Astrocyte (in vitro differentiated cells and primary cell): Measurements from ENCODE around the gene TDP1. TPM values are rescaled to one million over a fixed set of nuclear protein-coding genes. Genes with fewer than 3 reads are reported as not detected.
A peak's percentile ranks its signal among the peaks of the same experiment; 100 is the strongest.

Experiments used
- DNase-seq: peaks from one replicate; pipeline ENCODE4 v3.0.0-alpha.2; 2010; ENCODE audit warnings: low read depth
- FAIRE-seq: peaks from 2 replicates; lab custom pipeline; 2011; peaks lifted over from hg19 to GRCh38; lab: Jason Lieb, UNC
- H2AFZ ChIP-seq: 2 replicates; pipeline ENCODE4 v1.6.0; 2012; ENCODE audit warnings: low read depth, low read length, inconsistent platforms
- H3K27ac ChIP-seq: 2 replicates; pipeline ENCODE4 v1.5.1; 2011; ENCODE audit warnings: low read depth, low read length, inconsistent platforms
- H3K27me3 ChIP-seq: 2 replicates; pipeline ENCODE4 v1.6.0; 2011; ENCODE audit warnings: low read length, inconsistent platforms; ENCODE audit not compliant: insufficient read depth
- H3K36me3 ChIP-seq: 2 replicates; pipeline ENCODE4 v1.5.1; 2011; ENCODE audit warnings: low read length, inconsistent platforms; ENCODE audit not compliant: insufficient read depth
- H3K4me1 ChIP-seq: 2 replicates; pipeline ENCODE4 v1.5.1; 2011; ENCODE audit warnings: low read length, inconsistent platforms; ENCODE audit not compliant: insufficient read depth
- H3K4me2 ChIP-seq: 2 replicates; pipeline ENCODE4 v1.6.0; 2012; ENCODE audit warnings: low read length, inconsistent platforms
- H3K4me3 ChIP-seq: 2 replicates; pipeline ENCODE4 v1.5.1; 2011; ENCODE audit warnings: low read depth, mild to moderate bottlenecking, low read length, inconsistent platforms; ENCODE audit not compliant: insufficient read depth
- H3K79me2 ChIP-seq: 2 replicates; pipeline ENCODE4 v1.6.0; 2012; ENCODE audit warnings: mild to moderate bottlenecking, low read length, inconsistent platforms; ENCODE audit not compliant: insufficient read depth
- H3K9ac ChIP-seq: 2 replicates; pipeline ENCODE4 v1.6.0; 2012; ENCODE audit warnings: mild to moderate bottlenecking, low read length, inconsistent platforms
- H3K9me3 ChIP-seq: 2 replicates; pipeline ENCODE4 v1.5.1; 2012; ENCODE audit warnings: low read depth, mild to moderate bottlenecking, low read length, inconsistent platforms; ENCODE audit not compliant: insufficient read depth
- H4K20me1 ChIP-seq: 2 replicates; pipeline ENCODE4 v1.6.0; 2012; ENCODE audit warnings: low read length, inconsistent platforms; ENCODE audit not compliant: insufficient read depth
- H3K27ac Mint-ChIP-seq: one replicate; pipeline ENCODE4 v1.8.0; 2021; ENCODE audit warnings: mild to moderate bottlenecking, mixed read lengths; ENCODE audit not compliant: unreplicated experiment
- H3K27me3 Mint-ChIP-seq: one replicate; pipeline ENCODE4 v1.8.0; 2021; ENCODE audit warnings: low read depth, mixed read lengths; ENCODE audit not compliant: unreplicated experiment
- H3K36me3 Mint-ChIP-seq: one replicate; pipeline ENCODE4 v1.8.0; 2021; ENCODE audit warnings: low read depth, mixed read lengths; ENCODE audit not compliant: unreplicated experiment
- H3K4me1 Mint-ChIP-seq: one replicate; pipeline ENCODE4 v1.8.0; 2021; ENCODE audit warnings: low read depth, mixed read lengths; ENCODE audit not compliant: unreplicated experiment
- H3K4me3 Mint-ChIP-seq: one replicate; pipeline ENCODE4 v1.8.0; 2021; ENCODE audit warnings: mild to moderate bottlenecking, moderate library complexity, mixed read lengths; ENCODE audit not compliant: unreplicated experiment
- H3K9me3 Mint-ChIP-seq: one replicate; pipeline ENCODE4 v1.8.0; 2021; ENCODE audit warnings: mild to moderate bottlenecking, mixed read lengths; ENCODE audit not compliant: unreplicated experiment
- EZH2 ChIP-seq: IDR thresholded peaks from 2 replicates; pipeline ENCODE4 v1.6.1; 2012; ENCODE audit warnings: mild to moderate bottlenecking, low read length, inconsistent platforms; ENCODE audit not compliant: insufficient read depth
- total RNA-seq: library from RNA; stranded (reverse); gene quantifications from 2 replicates; pipeline ENCODE4 v1.2.1, GENCODE V29; 2021
- TF ChIP-seq, protein P1 (sequence below): IDR thresholded peaks from 2 replicates; pipeline ENCODE4 v1.5.1; 2011; ENCODE audit warnings: low read depth, mild to moderate bottlenecking, inconsistent platforms, low read length, moderate library complexity; ENCODE audit not compliant: insufficient read depth

The TDP1 gene
- total RNA-seq, 1 donor from 2014 or later, result 17.0 TPM

DNA sequence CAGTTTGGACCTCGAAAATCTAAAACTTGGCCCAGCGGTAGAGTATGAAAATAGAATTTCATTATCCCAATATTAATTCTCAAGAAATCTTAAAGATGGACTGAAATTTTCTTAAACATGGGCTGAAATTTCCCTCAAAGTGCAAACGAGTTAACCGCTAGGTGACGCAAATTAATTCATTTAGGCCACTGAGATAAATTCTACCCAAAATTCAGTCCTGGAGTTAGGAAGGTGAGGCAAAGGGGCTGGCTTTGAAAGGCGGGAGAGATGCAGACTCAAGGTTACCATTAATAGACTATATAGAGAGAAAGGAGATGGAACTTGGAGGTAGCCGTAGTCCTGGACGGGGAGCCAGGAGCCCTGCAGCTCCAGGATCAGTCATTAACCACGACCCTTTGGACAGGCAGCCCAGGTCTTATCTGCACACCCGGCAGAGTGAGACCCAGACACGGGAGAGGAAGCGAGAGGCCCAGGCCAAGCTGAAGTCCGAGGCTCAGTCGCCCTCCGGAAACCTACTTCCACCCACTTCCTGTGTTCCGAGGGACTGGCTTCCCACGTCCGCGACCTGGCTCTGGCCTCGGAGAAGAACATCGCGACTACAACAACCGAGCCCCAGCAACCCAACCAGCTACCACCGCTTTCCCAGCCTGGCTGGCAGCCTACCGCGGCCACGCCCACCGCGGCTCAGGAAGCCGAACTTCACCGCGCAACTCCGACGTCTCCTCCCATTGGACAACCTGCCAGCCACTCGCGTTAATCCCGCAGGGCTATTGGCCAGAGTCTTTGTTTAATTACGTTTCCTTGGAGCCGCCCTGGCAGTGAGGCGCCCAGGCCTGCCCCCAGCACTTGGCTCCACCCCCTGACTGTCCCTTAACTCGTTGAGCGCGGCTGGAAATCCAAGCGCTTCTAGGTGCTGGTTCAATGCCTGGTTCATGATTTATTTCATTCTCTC, 1.4 kb upstream of the TDP1 start, which contains the start of gene EFCAB11:
Gene EFCAB11, minus strand, starts transcription at position 661 of the 952 bp plus-strand sequence. Its CDS starts 70 bp downstream, at position 591.
- DNase-seq, result peak; percentile 97
- H3K4me2 ChIP-seq, result peak within 1 kb of the TSS; percentile 91
- H3K4me3 ChIP-seq, result peak within 1 kb of the TSS; percentile 88
- FAIRE-seq, result peak; percentile 94
- H3K79me2 ChIP-seq, result peaks cover 29% of the 10 kb centered on the region
- Mint-ChIP-seq H3K27ac (peak within 1 kb of the TSS; percentile 96), H3K4me3 (peak within 1 kb of the TSS; percentile 95), H3K27me3 (no peaks in the 10 kb centered on the region), H3K9me3 (no peaks in the 10 kb centered on the region), H3K36me3 (no peaks in the 10 kb centered on the region), H3K4me1 (peaks cover 12% of the 10 kb centered on the region)
- H3K9me3 ChIP-seq, result no peaks in the 10 kb centered on the region
- H3K27me3 ChIP-seq, result no peaks in the 10 kb centered on the region
- H2AFZ ChIP-seq, result peak within 1 kb of the TSS; percentile 87
- H3K4me1 ChIP-seq, result peaks cover 28% of the 10 kb centered on the region
- TF ChIP-seq EZH2, result no peak
- TF ChIP-seq, protein P1, sequence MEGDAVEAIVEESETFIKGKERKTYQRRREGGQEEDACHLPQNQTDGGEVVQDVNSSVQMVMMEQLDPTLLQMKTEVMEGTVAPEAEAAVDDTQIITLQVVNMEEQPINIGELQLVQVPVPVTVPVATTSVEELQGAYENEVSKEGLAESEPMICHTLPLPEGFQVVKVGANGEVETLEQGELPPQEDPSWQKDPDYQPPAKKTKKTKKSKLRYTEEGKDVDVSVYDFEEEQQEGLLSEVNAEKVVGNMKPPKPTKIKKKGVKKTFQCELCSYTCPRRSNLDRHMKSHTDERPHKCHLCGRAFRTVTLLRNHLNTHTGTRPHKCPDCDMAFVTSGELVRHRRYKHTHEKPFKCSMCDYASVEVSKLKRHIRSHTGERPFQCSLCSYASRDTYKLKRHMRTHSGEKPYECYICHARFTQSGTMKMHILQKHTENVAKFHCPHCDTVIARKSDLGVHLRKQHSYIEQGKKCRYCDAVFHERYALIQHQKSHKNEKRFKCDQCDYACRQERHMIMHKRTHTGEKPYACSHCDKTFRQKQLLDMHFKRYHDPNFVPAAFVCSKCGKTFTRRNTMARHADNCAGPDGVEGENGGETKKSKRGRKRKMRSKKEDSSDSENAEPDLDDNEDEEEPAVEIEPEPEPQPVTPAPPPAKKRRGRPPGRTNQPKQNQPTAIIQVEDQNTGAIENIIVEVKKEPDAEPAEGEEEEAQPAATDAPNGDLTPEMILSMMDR, result peak; percentile 34
- peaks cover 6% of the 10 kb centered on the region for H3K36me3 ChIP-seq
- H3K27ac ChIP-seq, result peak within 1 kb of the TSS; percentile 98
- H4K20me1 ChIP-seq, result no peaks in the 10 kb centered on the region
- peak within 1 kb of the TSS; percentile 97 for H3K9ac ChIP-seq

DNA sequence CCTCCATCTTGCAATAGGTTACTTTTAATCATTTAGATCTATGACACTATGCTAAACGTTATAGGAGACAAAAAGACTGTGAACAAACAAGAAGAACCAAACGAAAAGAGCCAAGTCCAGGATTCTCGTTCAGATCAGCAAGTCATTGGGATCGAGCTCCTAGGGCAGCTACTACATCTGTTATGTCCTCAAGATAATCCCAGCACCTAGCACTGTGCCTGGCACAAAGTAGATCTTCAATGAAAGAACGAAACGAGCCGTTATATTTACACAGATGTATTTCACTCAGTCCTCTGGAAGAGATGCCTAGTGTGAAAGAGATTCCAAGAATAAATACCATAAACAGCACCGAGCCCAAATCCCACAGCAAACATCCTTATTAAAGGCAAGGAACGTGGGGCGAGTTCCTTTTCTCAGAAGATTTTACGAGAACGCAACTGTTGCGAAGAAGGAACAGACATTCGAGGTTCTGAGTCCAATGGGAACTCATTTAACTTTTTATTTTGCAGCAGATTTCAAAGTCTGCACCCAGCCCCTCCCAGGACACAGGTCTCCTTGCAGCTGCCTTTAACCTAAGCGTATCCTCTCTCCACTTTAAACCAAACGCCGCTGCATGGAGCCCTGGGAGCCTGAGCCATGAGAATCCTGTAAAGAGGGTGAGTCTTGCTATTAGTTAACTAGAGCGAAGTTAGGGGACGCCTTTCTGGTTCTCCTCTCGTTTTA, 544 bp upstream of the TDP1 start:
- Histone ChIP-seq H3K4me2 (peak overlapping the region; percentile 91), H3K27ac (peak overlapping the region; percentile 98), H3K4me1 (peaks cover 28% of the 10 kb centered on the region), H3K4me3 (peak overlapping the region; percentile 87), H3K79me2 (peaks cover 37% of the 10 kb centered on the region), H3K27me3 (no peaks in the 10 kb centered on the region), H3K9me3 (no peaks in the 10 kb centered on the region), H2AFZ (peak overlapping the region; percentile 80), H4K20me1 (no peaks in the 10 kb centered on the region), H3K9ac (peak overlapping the region; percentile 97), H3K36me3 (peaks cover 6% of the 10 kb centered on the region)
- no peaks in the 10 kb centered on the region for H3K9me3 Mint-ChIP-seq
- DNase-seq (no peak), FAIRE-seq (no peak)
- H3K4me1 Mint-ChIP-seq, result peaks cover 12% of the 10 kb centered on the region
- no peak for TF ChIP-seq EZH2
- TF ChIP-seq, protein P1, result no peak
- H3K36me3 Mint-ChIP-seq, result no peaks in the 10 kb centered on the region
- H3K27me3 Mint-ChIP-seq, result no peaks in the 10 kb centered on the region
- peak overlapping the region; percentile 95 for H3K4me3 Mint-ChIP-seq
- H3K27ac Mint-ChIP-seq, result peak overlapping the region; percentile 96
